Measurements from ENCODE around the gene GRIN3B.

DNA sequence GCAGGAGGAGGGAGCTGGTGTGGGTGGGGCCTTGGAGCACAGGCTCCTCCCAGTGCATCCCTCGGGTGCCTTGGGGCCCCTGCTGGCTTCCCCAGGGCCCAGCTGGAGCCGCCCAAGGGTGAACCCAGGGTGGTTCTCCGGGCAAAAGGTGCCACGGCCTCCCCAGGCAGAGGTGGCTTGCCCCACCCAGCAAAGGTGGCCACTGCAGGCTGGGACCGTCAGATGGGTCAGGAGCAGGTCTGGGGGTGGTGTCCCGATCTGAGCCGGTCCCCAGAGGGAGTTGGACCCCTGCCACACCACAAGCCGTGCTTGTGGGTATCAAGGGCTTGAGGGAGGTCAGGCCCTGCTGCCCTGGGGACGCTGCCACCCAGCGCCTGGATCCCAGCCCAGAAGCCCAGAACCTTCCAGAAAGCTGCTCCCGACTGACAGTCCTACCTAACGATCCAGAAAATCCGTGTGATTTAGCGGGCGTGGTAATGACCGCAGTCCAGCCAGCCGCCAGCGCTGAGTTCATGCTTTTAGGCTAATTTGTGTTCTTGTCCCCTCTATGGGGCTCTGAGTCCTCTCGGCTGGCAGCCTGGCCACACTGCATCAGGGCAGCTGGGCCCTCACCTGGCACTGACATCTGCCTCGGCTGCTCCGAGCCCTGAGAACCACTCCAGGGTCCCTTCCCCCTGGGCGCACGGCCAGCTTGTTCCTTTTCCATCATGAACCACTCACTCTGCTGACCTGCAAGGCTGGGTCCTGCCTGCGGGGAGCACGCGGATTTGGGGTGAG is 5.0 kb upstream of the GRIN3B start:
- TF ChIP-seq, protein P1, sequence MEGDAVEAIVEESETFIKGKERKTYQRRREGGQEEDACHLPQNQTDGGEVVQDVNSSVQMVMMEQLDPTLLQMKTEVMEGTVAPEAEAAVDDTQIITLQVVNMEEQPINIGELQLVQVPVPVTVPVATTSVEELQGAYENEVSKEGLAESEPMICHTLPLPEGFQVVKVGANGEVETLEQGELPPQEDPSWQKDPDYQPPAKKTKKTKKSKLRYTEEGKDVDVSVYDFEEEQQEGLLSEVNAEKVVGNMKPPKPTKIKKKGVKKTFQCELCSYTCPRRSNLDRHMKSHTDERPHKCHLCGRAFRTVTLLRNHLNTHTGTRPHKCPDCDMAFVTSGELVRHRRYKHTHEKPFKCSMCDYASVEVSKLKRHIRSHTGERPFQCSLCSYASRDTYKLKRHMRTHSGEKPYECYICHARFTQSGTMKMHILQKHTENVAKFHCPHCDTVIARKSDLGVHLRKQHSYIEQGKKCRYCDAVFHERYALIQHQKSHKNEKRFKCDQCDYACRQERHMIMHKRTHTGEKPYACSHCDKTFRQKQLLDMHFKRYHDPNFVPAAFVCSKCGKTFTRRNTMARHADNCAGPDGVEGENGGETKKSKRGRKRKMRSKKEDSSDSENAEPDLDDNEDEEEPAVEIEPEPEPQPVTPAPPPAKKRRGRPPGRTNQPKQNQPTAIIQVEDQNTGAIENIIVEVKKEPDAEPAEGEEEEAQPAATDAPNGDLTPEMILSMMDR (conservative IDR thresholded peaks at IDR 0.05): no peak
- TF ChIP-seq EZH2 (IDR thresholded peaks at IDR 0.05; ENCODE audit: low read depth): no peak

All from PC-9 (cell line).